ENCODE data around the gene ZNF133.

The ZNF133 gene

DNA sequence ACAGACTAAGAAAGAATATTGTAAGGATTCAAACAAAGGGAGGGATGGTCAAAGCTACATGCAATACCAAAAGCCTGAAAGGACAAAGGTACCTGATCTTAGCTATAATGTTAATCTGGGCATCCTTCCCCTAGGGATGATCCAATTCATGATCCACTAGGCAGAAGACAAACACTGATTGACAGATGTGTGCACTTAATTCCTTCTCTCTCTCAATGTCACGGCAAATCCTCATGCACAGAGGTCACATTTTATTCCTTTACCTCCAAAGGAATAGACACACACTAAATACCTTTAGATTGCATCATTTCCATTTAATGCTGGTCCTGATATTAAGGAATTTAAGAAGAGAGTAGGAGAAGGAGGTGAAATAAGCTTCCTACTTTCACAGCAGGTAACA, 73.4 kb downstream of the ZNF133 start:
- Histone ChIP-seq H3K4me3 (ENCODE audit: low read depth, low read length) (no peak overlapping the region), H3K27me3 (ENCODE audit: control insufficient read depth, insufficient read depth, low read length) (no peaks in the 10 kb centered on the region), H3K27ac (ENCODE audit: low read depth, low read length) (no peak overlapping the region), H3K4me1 (ENCODE audit: control insufficient read depth, insufficient read depth, low read length) (no peaks in the 10 kb centered on the region), H3K9ac (ENCODE audit: low read depth, low read length) (no peak overlapping the region), H3K9me3 (ENCODE audit: control insufficient read depth, insufficient read depth, low read length) (no peaks in the 10 kb centered on the region), H3K36me3 (ENCODE audit: control insufficient read depth, insufficient read depth, low read length) (no peaks in the 10 kb centered on the region)

DNA sequence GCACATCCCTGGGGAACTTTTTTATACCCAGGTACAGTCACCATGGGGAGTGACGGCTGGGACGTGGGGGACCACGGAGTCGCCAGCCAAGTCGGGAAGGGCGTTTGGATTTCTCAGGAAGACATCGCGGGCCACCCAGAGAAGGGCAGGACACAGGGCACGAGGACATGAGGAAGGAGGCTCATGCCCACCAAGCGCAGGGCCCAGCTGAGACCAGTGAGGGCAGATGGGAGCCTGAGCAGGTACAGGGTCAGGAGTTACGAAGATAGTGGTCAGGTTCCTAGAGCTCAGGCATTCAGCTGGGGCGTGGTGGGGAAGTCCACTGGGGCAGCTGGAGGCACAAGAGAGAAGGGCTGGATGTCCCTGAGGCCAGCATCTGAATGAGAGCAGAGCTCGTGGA, 74.6 kb downstream of the ZNF133 start:
- Histone ChIP-seq H3K4me3 (ENCODE audit: low read depth, low read length) (no peak overlapping the region), H3K36me3 (ENCODE audit: control insufficient read depth, insufficient read depth, low read length) (no peaks in the 10 kb centered on the region), H3K27ac (ENCODE audit: low read depth, low read length) (no peak overlapping the region), H3K9ac (ENCODE audit: low read depth, low read length) (no peak overlapping the region), H3K4me1 (ENCODE audit: control insufficient read depth, insufficient read depth, low read length) (no peaks in the 10 kb centered on the region), H3K9me3 (ENCODE audit: control insufficient read depth, insufficient read depth, low read length) (no peaks in the 10 kb centered on the region), H3K27me3 (ENCODE audit: control insufficient read depth, insufficient read depth, low read length) (no peaks in the 10 kb centered on the region)

DNA sequence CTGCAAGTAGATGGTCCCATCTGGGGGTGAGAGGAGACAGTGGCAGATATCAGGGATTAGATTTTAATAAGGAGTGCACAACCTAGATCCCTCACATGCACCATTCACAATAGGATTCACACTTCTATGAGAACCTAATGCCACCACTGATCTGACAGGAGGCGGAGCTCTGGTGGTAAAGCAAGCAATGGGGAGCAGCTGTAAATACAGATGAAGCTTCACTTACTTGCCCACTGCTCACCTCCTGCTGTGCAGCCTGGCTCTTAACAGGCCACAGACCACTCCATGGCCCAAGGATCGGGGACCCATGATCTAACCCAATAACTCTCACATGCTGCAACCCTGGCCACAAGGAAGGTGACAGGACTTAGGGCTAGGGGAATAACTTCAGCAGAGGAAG, 75.4 kb downstream of the ZNF133 start:
- Histone ChIP-seq H3K27ac (ENCODE audit: low read depth, low read length) (no peak overlapping the region), H3K9ac (ENCODE audit: low read depth, low read length) (no peak overlapping the region), H3K36me3 (ENCODE audit: control insufficient read depth, insufficient read depth, low read length) (no peaks in the 10 kb centered on the region), H3K4me1 (ENCODE audit: control insufficient read depth, insufficient read depth, low read length) (no peaks in the 10 kb centered on the region), H3K4me3 (ENCODE audit: low read depth, low read length) (no peak overlapping the region), H3K27me3 (ENCODE audit: control insufficient read depth, insufficient read depth, low read length) (no peaks in the 10 kb centered on the region), H3K9me3 (ENCODE audit: control insufficient read depth, insufficient read depth, low read length) (no peaks in the 10 kb centered on the region)

DNA sequence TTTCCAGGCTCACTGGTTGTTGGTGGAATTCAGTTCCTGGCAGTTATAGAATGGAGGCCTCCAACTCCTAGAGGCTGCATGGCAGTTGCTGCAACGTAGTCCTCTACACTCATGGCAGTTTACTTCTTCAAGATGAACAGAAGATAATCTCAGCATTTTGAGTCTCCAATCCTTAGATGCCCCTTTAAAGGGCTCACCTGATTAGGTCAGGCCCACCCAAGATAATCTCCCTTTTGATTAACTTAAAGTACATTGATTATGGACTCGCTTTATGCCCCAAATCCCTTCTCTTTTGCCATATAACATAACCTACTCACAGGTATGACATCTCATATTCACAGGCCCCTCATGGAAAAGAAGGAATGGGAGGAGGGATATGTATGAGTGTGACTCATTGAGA, 76.4 kb downstream of the ZNF133 start:
- no peaks in the 10 kb centered on the region for H3K27me3 ChIP-seq (ENCODE audit: control insufficient read depth, insufficient read depth, low read length)
- H3K4me1 ChIP-seq (ENCODE audit: control insufficient read depth, insufficient read depth, low read length), result no peaks in the 10 kb centered on the region
- H3K27ac ChIP-seq (ENCODE audit: low read depth, low read length), result no peak overlapping the region
- no peaks in the 10 kb centered on the region for H3K9me3 ChIP-seq (ENCODE audit: control insufficient read depth, insufficient read depth, low read length)
- no peak overlapping the region for H3K4me3 ChIP-seq (ENCODE audit: low read depth, low read length)
- no peaks in the 10 kb centered on the region for H3K36me3 ChIP-seq (ENCODE audit: control insufficient read depth, insufficient read depth, low read length)
- H3K9ac ChIP-seq (ENCODE audit: low read depth, low read length), result no peak overlapping the region

Data from HUES48 (cell line).